PFSK-1 (cell line): Measurements from ENCODE around the gene FEZ2.

Source experiments
- FOXP2 ChIP-seq: optimal IDR thresholded peaks from 2 replicates; pipeline ENCODE3; 2011; ENCODE audit warnings: borderline replicate concordance, control low read depth, inconsistent platforms; ENCODE audit not compliant: insufficient read depth; ENCODE audit errors: extremely low read length, extremely low read depth
- POLR2AphosphoS5 ChIP-seq: IDR thresholded peaks from 2 replicates; pipeline ENCODE4 v1.6.1; 2012; ENCODE audit warnings: low read depth, mild to moderate bottlenecking, control low read depth, low read length, moderate library complexity
- SIN3A ChIP-seq: IDR thresholded peaks from 2 replicates; pipeline ENCODE4 v1.6.1; 2012; ENCODE audit warnings: mild to moderate bottlenecking, low read length, moderate library complexity, borderline replicate concordance; ENCODE audit not compliant: insufficient read depth
- TAF1 ChIP-seq: IDR thresholded peaks from 2 replicates; pipeline ENCODE4 v1.6.1; 2012; ENCODE audit warnings: low read length, control low read depth, borderline replicate concordance; ENCODE audit not compliant: insufficient read depth
- TF ChIP-seq, protein P1 (sequence below), 2 experiments: IDR thresholded peaks; 2 replicates each; pipeline versions ENCODE4 v1.6.1 to v1.8.0; 2011 to 2012; ENCODE audit warnings: low read depth in 2 of 2, low read length in 2 of 2, control low read depth in 1 of 2, inconsistent platforms in 1 of 2, mild to moderate bottlenecking in 1 of 2, moderate library complexity in 1 of 2; ENCODE audit not compliant: insufficient read depth in 1 of 2

DNA sequence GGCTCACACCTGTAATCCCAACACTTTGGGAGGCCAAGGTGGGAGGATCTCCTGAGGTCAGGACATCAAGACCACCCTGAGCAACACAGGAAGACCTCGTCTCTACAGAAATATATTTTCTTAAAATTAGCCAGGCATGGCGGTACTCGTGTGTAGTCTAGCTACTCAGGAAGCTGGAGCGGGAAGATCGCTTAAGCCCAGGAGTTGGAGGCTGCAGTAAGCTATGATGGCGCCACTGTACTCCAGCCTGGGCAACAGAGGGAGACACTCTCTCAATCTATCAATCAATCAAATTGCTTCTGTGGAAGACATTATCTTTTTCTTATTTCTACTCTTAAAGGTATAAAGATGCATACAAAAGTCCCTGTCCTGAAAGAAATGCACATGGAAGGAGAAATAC, 11.3 kb downstream of the FEZ2 start:
- TF ChIP-seq POLR2AphosphoS5 (no peak), TAF1 (no peak), SIN3A (no peak), FOXP2 (no peak)
- TF ChIP-seq, protein P1, sequence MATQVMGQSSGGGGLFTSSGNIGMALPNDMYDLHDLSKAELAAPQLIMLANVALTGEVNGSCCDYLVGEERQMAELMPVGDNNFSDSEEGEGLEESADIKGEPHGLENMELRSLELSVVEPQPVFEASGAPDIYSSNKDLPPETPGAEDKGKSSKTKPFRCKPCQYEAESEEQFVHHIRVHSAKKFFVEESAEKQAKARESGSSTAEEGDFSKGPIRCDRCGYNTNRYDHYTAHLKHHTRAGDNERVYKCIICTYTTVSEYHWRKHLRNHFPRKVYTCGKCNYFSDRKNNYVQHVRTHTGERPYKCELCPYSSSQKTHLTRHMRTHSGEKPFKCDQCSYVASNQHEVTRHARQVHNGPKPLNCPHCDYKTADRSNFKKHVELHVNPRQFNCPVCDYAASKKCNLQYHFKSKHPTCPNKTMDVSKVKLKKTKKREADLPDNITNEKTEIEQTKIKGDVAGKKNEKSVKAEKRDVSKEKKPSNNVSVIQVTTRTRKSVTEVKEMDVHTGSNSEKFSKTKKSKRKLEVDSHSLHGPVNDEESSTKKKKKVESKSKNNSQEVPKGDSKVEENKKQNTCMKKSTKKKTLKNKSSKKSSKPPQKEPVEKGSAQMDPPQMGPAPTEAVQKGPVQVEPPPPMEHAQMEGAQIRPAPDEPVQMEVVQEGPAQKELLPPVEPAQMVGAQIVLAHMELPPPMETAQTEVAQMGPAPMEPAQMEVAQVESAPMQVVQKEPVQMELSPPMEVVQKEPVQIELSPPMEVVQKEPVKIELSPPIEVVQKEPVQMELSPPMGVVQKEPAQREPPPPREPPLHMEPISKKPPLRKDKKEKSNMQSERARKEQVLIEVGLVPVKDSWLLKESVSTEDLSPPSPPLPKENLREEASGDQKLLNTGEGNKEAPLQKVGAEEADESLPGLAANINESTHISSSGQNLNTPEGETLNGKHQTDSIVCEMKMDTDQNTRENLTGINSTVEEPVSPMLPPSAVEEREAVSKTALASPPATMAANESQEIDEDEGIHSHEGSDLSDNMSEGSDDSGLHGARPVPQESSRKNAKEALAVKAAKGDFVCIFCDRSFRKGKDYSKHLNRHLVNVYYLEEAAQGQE (IDR thresholded peaks at IDR 0.05; ENCODE audit: insufficient read depth in 1 of 2, low read depth in 2 of 2, low read length in 2 of 2), result no peak
